Activated naive CD4-positive, alpha-beta T cell (primary cell): Measurements from ENCODE around the gene NACA2.
"Not testable (repeated sequence)": the region's sequence is repeated elsewhere in the genome, so short reads cannot be mapped to it uniquely, and the experiment has no call there.

ENCODE experiments used
- DNase-seq, 4 experiments: peaks; one replicate each; lab custom pipeline; 2025; lab: John Stamatoyannopoulos, UW

NACA2 gene

GRCh38 chr17:61591018-61591417, at the start of gene NACA2:
TSS of gene NACA2 (minus strand) at chr17:61591219. CDS start at chr17:61591180, 39 bp downstream.
- no peak for DNase-seq

GRCh38 chr17:61639818-61640217, 48.8 kb upstream of the NACA2 start:
- DNase-seq = no peak

- no peak for DNase-seq
These were observed 47.1 kb upstream of the NACA2 start for GRCh38 chr17:61638087-61638486.

- peak in 1 of 4 experiments; percentile 1 for DNase-seq
These were observed 45.0 kb upstream of the NACA2 start for GRCh38 chr17:61635913-61636432.

- no peak for DNase-seq
These were observed 44.0 kb upstream of the NACA2 start for GRCh38 chr17:61634942-61635538.

- DNase-seq = no peak
These were observed 43.1 kb upstream of the NACA2 start for GRCh38 chr17:61634011-61634539.

GRCh38 chr17:61632826-61633225, 41.8 kb upstream of the NACA2 start:
- DNase-seq = no peak

GRCh38 chr17:61631800-61632199, 40.8 kb upstream of the NACA2 start:
- no peak for DNase-seq

GRCh38 chr17:61628158-61628557, 37.1 kb upstream of the NACA2 start:
- not testable (repeated sequence) for DNase-seq

GRCh38 chr17:61627658-61628057, 36.6 kb upstream of the NACA2 start:
- DNase-seq = no peak

GRCh38 chr17:61627125-61627524, 36.1 kb upstream of the NACA2 start:
- no peak for DNase-seq

GRCh38 chr17:61625564-61625963, 34.5 kb upstream of the NACA2 start:
- DNase-seq = no peak

- DNase-seq = no peak
These were observed 33.9 kb upstream of the NACA2 start for GRCh38 chr17:61624951-61625350.

GRCh38 chr17:61621317-61621716, 30.3 kb upstream of the NACA2 start:
- no peak for DNase-seq

- no peak for DNase-seq
These were observed 28.9 kb upstream of the NACA2 start for GRCh38 chr17:61619953-61620352.

GRCh38 chr17:61619493-61619892, 28.5 kb upstream of the NACA2 start:
- no peak for DNase-seq

GRCh38 chr17:61618950-61619349, 27.9 kb upstream of the NACA2 start:
- DNase-seq = no peak

- no peak for DNase-seq
These were observed 26.3 kb upstream of the NACA2 start for GRCh38 chr17:61617330-61617729.

- no peak for DNase-seq
These were observed 25.8 kb upstream of the NACA2 start for GRCh38 chr17:61616783-61617182.

GRCh38 chr17:61614219-61614618, 23.2 kb upstream of the NACA2 start:
- no peak for DNase-seq

- DNase-seq = no peak
These were observed 20.3 kb upstream of the NACA2 start for GRCh38 chr17:61611323-61611722.

GRCh38 chr17:61605692-61606091, 14.7 kb upstream of the NACA2 start:
- DNase-seq = no peak

GRCh38 chr17:61601297-61601696, 10.3 kb upstream of the NACA2 start:
- no peak for DNase-seq

- no peak for DNase-seq
These were observed 9.6 kb upstream of the NACA2 start for GRCh38 chr17:61600621-61601020.
